GM12801 (cell line): Measurements from ENCODE around the gene TJAP1.
A peak's percentile ranks its signal among the peaks of the same experiment; 100 is the strongest.

Experiments
- TF ChIP-seq, protein P1 (sequence below): IDR thresholded peaks from one replicate; pipeline ENCODE4 v1.5.1; 2011; ENCODE audit warnings: control low read depth; ENCODE audit not compliant: insufficient read length; ENCODE audit errors: extremely low read depth

TJAP1 gene

DNA sequence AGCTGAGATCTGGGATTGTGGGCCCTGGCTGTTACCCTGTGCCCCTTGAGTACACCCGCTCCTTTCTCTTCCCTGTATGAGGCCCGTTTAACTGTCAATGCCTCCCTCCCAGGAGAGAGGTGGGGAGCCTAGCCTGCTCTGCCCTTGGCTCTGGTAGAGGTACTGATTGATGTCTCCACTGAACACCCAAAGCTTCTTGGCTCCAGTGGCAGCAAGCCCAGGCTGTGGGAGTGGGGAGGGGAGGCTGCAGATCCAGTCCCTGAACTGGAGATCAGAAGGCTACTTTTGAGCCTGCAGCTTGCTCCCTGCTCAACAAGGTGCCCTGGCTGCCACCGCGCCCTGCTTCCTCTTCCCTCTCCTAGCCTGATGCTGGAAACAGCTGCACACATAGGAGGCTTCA, 25.3 kb downstream of the TJAP1 start:
- TF ChIP-seq, protein P1, sequence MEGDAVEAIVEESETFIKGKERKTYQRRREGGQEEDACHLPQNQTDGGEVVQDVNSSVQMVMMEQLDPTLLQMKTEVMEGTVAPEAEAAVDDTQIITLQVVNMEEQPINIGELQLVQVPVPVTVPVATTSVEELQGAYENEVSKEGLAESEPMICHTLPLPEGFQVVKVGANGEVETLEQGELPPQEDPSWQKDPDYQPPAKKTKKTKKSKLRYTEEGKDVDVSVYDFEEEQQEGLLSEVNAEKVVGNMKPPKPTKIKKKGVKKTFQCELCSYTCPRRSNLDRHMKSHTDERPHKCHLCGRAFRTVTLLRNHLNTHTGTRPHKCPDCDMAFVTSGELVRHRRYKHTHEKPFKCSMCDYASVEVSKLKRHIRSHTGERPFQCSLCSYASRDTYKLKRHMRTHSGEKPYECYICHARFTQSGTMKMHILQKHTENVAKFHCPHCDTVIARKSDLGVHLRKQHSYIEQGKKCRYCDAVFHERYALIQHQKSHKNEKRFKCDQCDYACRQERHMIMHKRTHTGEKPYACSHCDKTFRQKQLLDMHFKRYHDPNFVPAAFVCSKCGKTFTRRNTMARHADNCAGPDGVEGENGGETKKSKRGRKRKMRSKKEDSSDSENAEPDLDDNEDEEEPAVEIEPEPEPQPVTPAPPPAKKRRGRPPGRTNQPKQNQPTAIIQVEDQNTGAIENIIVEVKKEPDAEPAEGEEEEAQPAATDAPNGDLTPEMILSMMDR, result no peak

DNA sequence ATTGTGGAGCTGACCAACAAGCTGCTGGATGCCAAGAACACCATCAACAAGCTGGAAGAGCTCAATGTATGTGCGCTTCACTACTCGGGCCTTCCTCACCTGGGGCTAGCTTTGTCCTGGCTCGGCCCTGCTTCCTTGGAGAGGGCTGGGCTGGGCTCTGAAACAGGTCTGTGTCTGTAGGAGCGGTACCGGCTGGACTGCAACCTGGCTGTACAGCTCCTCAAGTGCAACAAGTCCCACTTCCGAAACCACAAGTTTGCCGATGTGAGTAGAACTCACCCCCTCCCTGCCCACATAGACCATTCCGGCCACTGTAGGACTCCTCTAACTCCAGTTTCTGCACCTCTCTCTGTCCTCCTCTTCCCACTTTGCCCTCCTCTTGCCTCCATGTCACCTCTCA, 26.1 kb downstream of the TJAP1 start:
- TF ChIP-seq, protein P1, result no peak

DNA sequence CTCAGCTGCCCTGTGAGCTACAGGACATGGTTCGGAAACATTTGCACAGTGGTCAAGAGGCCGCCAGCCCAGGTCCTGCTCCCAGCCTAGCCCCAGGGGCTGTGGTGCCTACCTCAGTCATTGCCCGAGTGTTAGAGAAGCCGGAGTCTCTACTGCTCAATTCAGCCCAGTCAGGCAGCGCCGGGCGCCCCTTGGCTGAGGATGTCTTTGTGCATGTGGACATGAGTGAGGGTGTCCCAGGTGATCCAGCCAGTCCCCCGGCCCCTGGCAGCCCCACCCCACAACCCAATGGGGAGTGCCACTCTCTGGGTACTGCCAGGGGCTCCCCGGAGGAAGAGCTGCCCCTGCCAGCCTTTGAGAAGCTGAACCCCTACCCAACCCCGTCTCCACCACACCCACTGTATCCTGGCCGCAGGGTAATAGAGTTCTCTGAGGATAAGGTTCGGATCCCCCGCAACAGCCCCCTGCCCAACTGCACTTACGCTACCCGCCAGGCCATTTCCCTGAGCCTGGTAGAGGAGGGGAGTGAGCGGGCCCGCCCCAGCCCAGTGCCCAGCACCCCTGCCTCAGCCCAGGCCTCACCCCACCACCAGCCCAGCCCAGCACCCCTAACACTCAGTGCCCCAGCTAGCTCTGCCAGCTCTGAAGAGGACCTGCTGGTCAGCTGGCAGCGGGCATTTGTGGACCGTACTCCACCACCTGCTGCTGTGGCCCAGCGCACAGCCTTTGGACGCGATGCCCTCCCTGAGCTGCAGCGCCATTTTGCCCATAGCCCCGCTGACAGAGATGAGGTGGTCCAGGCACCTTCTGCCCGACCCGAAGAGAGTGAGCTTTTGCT, 27.6 kb downstream of the TJAP1 start:
- TF ChIP-seq, protein P1, result no peak

DNA sequence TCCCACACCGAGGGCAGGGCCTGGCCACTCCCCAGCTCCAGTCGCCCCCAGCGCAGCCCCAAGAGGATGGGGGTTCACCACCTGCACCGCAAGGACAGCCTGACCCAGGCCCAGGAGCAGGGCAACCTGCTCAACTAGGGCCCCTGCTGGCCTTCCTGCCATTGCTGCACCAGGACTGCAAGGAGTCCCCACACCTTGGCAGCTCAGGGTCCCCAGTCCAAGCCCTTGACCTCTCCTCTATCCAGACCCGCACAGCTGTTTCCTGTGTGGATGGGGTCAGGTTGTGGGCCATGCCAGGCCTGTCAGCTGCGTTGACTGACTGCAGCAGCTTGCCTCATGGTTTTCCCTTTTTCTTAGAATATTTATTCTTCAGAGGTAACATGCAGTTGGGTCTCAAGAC, 28.3 kb downstream of the TJAP1 start:
- TF ChIP-seq, protein P1, result no peak

DNA sequence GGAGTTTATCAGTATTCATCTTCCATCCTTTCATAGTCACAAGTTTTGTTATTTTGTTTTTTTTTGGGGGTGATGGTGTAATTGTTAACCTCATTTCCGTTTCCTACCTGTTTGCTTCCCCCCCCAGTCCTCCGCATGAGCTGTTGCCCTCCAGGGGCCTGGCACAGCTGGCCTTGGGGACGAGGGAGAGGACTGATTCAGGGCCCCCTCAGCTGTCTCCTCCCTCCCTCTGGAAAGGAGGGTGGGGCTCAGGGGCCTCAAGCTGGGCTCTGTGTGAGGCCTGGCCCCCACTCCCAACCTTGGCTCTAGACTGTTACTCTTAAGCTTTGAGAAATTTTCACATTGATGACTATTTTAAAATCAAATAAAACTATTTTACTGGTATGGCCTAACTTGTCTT, 28.8 kb downstream of the TJAP1 start:
- TF ChIP-seq, protein P1, result no peak

DNA sequence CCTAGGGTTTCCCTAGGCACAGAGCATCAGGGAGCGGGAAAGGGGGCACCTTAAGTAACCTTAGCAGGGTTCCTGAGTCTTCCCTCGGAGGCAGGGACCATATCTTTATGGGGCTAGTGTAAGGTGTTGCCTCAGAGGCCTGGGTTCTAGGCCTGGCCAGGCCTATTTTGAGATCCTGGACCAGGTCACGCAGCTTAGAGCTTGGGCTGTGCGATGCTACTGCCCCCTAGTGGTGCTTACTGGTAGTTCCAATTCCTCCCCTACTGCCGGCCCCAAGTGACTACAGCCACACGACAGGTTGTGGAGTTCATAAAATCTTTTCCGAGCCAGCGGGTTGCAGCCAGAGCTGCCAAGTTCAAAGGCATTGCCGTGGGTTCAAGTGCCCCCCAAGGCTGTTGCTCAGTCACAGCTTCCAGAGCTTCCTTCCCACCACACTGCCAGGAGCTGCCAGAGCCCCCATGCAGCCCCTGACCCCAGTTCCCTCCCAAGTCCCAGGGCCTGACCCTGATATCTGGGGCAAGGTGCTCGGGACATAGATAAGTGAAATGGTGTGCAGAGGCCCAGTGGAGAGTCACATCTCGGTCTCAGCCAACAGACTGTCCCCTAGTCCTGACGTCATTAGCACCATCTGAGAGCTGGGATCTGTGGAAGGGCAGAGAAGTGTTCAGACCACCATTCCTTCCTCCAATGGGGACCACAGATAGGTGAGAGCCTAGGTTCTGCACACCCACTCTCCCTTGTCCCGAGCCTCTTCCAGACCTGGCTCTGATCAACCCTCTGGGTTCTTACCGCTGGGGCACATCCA, 29.5 kb downstream of the TJAP1 start:
- TF ChIP-seq, protein P1, result peak; percentile 31

DNA sequence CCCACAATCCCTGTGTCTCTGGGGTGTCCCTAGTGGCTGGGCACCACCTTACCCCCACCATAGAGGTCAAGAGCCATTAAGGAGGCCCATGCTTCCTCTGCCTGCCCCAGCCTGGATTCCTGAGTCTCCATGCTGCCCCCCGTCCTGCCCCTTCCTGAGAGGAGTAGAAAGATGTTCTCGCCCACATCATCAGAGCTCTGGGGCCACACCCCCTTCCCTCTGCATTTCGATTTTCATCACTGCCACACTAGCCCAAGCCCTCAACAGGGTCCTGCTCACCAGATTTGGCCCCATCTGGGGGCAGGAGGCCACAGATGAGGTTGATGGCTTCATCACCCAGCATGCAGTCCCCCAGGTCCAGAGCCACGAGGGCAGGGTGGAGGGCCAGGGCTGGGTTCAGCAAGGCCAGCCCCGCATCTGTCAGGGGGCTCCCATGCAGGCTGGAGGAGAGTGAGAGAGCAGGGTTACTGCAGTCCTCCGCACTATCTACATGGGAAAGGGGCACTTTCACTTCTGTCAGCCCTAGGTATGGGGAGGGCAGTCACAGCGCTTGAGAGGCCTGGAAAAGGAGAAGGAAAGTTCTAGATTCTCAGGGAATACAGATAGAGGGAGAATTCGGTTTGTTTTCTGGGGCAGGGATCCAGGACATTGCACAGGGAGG, 31.2 kb downstream of the TJAP1 start:
- TF ChIP-seq, protein P1, result no peak
